GM06990 (cell line): ENCODE measurements around the gene INPP4A.

Experiments
- DNase-seq: peaks from one replicate; pipeline ENCODE4 v3.0.0-alpha.2; 2011; ENCODE audit not compliant: insufficient read length; ENCODE audit errors: extremely low read depth
- H3K27me3 ChIP-seq: replicated peaks from 2 replicates; pipeline ENCODE4 v1.6.0; 2011; ENCODE audit warnings: low read length; ENCODE audit not compliant: control insufficient read depth, insufficient read depth
- H3K36me3 ChIP-seq: 2 replicates; pipeline ENCODE4 v1.5.1; 2011; ENCODE audit warnings: low read length; ENCODE audit not compliant: control insufficient read depth, insufficient read depth
- H3K4me3 ChIP-seq: replicated peaks from 2 replicates; pipeline ENCODE4 v1.5.1; 2011; ENCODE audit warnings: low read depth, mild to moderate bottlenecking, control low read depth, low read length
- TF ChIP-seq, protein P1 (sequence below): IDR thresholded peaks from 2 replicates; pipeline ENCODE4 v1.5.1; 2011; ENCODE audit warnings: low read length, control low read depth, mild to moderate bottlenecking, inconsistent platforms; ENCODE audit not compliant: insufficient read depth, poor library complexity, severe bottlenecking

The INPP4A gene

GRCh38 chr2:98601532-98602132 lies 157.0 kb downstream of the INPP4A start:
- TF ChIP-seq, protein P1, sequence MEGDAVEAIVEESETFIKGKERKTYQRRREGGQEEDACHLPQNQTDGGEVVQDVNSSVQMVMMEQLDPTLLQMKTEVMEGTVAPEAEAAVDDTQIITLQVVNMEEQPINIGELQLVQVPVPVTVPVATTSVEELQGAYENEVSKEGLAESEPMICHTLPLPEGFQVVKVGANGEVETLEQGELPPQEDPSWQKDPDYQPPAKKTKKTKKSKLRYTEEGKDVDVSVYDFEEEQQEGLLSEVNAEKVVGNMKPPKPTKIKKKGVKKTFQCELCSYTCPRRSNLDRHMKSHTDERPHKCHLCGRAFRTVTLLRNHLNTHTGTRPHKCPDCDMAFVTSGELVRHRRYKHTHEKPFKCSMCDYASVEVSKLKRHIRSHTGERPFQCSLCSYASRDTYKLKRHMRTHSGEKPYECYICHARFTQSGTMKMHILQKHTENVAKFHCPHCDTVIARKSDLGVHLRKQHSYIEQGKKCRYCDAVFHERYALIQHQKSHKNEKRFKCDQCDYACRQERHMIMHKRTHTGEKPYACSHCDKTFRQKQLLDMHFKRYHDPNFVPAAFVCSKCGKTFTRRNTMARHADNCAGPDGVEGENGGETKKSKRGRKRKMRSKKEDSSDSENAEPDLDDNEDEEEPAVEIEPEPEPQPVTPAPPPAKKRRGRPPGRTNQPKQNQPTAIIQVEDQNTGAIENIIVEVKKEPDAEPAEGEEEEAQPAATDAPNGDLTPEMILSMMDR = peak; percentile 76
- H3K27me3 ChIP-seq = no peaks in the 10 kb centered on the region
- H3K4me3 ChIP-seq = no peak overlapping the region
- peaks cover 9% of the 10 kb centered on the region for H3K36me3 ChIP-seq
- no peak for DNase-seq

- H3K36me3 ChIP-seq = peaks cover 8% of the 10 kb centered on the region
- no peaks in the 10 kb centered on the region for H3K27me3 ChIP-seq
- no peak for DNase-seq
- no peak overlapping the region for H3K4me3 ChIP-seq
- TF ChIP-seq, protein P1 = no peak
Observed at GRCh38 chr2:98604547-98604946, 159.9 kb downstream of the INPP4A start.

- TF ChIP-seq, protein P1 = no peak
- no peak for DNase-seq
- peaks cover 4% of the 10 kb centered on the region for H3K36me3 ChIP-seq
- H3K4me3 ChIP-seq = no peak overlapping the region
- H3K27me3 ChIP-seq = no peaks in the 10 kb centered on the region
Observed at GRCh38 chr2:98605076-98605475, 160.4 kb downstream of the INPP4A start.

- TF ChIP-seq, protein P1 = no peak
- Histone ChIP-seq H3K27me3 (no peaks in the 10 kb centered on the region), H3K4me3 (no peak overlapping the region), H3K36me3 (peaks cover 2% of the 10 kb centered on the region)
- DNase-seq = no peak
Observed at GRCh38 chr2:98606431-98606830, 161.8 kb downstream of the INPP4A start.

GRCh38 chr2:98607104-98607503 lies 162.4 kb downstream of the INPP4A start:
- DNase-seq = no peak
- Histone ChIP-seq H3K27me3 (no peaks in the 10 kb centered on the region), H3K4me3 (peak overlapping the region; percentile 97), H3K36me3 (peaks cover 2% of the 10 kb centered on the region)
- TF ChIP-seq, protein P1 = no peak

DNA sequence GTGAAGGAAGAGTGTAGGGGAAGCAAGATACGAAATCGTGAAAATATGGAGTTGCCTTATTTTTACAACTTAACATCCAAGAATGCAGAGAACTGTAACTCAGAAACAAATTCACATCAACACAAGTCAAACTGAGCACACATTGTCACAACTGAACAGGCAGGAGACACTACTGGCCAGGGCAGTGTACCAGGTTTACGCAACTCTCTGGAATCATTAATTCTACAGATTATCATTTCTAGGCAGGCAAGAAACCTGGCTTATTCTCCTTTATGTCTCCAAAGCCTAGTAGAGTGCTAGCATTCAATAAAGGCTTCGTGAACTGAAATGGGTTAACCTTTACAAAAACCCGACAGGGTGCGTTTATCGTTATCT lies 163.1 kb downstream of the INPP4A start:
- Histone ChIP-seq H3K27me3 (no peaks in the 10 kb centered on the region), H3K36me3 (peaks cover 2% of the 10 kb centered on the region), H3K4me3 (peak overlapping the region; percentile 97)
- TF ChIP-seq, protein P1 = no peak
- DNase-seq = no peak
